ENCODE measurements around the gene OR6Q1.
"Not testable (repeated sequence)": the region's sequence is repeated elsewhere in the genome, so short reads cannot be mapped to it uniquely, and the experiment has no call there.

Gene OR6Q1

DNA sequence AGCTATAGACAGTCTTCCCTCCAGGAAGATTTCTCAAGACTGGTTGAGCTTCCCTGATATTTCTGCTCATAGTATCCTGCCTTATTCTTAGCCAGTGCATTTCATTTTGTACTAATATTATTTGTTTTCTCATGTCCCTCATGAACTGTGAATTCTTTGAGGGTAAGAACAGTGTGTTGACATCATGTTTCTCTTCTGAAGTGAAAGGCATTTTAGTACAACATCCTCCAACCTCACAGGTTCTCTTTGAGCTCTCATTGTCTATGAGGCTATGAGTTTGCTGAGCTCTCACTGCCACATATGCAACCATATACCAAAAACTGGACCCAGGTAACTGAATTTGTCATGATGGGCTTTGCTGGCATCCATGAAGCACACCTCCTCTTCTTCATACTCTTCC is at the start of gene OR6Q1:
TSS of gene OR6Q1 (plus strand) at position 301 of the 400 bp plus-strand sequence. CDS start at position 301, 0 bp downstream.
- no peak for DNase-seq

DNA sequence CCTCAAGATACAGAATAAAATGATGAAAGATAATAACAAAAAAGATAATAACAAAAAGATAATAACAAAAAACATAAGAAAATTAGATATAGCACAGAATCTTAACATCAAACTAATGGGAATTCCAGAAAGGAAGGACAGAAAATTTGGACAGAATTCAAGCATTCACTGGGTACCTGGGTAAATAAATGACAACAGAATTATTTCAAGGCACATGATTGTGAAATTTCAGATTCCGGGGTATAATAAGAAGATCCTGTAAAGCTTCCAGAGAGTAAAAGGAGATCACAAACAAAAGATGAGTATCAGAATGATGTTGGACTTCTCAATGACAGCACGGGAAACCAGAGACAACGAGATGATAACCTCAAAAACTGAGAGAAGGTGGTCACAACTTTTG is 49.2 kb upstream of the OR6Q1 start:
- no peak for DNase-seq

GRCh38 chr11:57982776-57983175 is 48.0 kb upstream of the OR6Q1 start:
- no peak for DNase-seq

- no peak for DNase-seq
Observed at GRCh38 chr11:57983191-57983590, 47.6 kb upstream of the OR6Q1 start.

GRCh38 chr11:57999523-57999922 is 31.2 kb upstream of the OR6Q1 start:
- not testable (repeated sequence) for DNase-seq

DNA sequence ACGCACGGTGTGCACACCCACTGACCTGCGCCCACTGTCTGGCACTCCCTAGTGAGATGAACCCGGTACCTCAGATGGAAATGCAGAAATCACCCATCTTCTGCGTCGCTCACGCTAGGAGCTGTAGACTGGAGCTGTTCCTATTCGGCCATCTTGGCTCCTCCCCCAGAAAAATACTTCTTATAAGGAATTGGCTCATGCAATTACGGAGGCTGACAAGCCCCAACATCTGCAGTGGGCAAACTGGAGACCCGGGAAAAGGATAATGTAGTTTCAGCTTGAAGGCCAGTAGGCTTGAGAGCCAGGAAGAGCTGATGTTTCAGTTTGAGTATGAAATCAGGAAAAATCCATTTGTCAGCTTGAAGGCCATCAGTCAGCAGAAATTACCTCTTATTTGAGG is 30.7 kb upstream of the OR6Q1 start:
- not testable (repeated sequence) for DNase-seq

- DNase-seq = no peak
Observed at GRCh38 chr11:58000699-58001098, 30.1 kb upstream of the OR6Q1 start.

- DNase-seq = no peak
Observed at GRCh38 chr11:58003036-58003435, 27.7 kb upstream of the OR6Q1 start.

DNA sequence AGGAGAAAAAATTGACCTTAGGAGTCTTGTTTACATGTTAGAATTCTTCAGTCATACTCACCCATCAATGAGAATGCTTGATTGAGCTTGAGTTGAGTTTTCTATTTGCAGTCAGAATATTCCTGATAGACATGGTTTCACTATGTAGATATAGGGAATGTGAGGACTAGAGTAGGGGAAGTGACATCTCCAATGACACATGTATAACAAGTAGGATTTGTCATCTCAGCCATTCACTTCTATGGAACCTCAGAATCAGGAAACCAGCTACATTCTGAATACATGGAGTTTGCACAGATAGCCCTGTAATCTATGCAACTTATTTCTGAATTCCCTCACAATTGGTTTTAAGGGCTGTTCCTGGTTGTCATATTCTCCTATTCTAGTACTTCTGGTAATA is 27.2 kb upstream of the OR6Q1 start:
- DNase-seq = no peak

DNA sequence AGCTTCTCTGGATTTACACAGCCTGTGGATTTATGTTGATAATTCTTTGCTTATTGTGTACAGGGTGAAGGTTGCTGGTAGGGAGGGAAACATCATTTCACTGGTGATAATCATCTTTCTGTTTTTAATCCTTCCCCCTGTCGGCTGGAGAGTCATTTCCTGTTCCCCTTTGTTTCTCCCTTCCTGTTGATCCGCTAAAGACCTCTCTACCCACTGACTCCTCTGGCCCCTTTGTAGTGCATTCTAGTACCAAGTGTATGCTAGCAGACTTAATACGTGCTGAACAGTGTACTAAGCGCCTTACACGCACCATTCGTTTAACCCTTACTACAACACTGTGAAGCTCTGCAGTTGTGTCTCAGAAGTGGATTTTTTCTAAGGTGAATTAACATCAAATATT is 26.1 kb upstream of the OR6Q1 start:
- DNase-seq = no peak

DNA sequence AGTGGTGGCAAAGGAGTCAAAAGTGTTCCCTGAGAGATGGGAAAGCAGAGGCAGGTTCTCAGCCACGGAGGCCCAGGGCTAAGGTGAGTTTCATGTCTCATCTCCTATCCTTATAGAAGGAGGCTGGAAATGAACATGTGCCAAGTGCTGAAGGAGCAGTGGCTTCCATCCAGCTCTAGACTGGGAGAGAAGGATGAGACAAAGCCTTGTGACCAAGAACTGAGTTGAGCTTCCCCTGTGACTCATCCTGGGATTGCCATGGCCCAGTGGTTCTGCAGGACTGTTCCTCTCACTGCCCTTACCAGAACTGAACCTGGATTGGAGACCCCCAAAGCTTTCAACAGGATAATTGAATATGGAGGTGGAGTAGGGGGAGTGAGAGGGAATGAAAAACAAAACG is 23.8 kb upstream of the OR6Q1 start:
- DNase-seq = no peak

DNA sequence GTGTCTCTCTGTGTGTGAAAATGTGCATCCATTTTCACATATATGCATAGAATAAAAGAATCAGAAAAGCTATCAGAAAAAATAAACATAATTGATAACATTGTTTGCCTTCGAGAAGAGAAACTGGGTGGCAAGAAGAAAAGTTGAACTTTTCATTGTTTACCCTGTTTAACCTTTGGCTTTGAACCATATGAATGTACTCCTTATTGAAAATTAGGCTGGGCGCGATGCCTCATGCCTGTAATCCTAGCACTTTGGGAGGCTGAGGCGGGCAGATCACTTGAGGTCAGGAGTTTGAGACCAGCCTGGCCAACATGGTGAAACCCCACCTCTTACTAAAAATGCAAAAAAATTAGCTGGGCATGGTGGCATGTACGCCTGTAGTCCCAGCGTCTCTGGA is 19.0 kb upstream of the OR6Q1 start:
- DNase-seq = no peak

DNA sequence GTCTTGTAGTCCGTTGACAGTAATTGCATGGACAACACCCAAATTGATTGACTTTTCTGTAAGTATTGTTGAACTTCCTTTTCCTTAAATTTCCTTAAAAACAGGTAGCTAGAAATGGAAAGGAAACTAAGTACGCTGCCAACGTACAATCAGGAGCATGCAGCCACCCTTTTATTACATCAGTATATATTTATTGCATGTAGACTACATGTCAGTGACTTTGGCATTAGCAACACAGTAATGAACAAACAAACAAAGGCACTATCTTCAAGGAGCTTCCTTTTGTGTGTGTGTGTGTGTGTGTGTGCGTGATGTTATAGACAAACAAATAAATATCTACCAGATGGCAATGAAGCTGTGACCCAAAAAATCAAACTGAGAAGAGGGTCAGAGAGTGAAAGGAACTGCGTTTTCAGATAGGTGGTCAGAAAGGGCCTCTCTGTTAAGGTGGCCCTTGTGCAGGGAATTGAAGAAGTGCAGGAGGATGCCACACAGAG is 7.3 kb upstream of the OR6Q1 start, which contains the start of gene OR9Q1:
TSS of gene OR9Q1 (plus strand) at position 447 of the 497 bp plus-strand sequence. CDS start 155,564 bp downstream, outside the sequence.
- DNase-seq = no peak

DNA sequence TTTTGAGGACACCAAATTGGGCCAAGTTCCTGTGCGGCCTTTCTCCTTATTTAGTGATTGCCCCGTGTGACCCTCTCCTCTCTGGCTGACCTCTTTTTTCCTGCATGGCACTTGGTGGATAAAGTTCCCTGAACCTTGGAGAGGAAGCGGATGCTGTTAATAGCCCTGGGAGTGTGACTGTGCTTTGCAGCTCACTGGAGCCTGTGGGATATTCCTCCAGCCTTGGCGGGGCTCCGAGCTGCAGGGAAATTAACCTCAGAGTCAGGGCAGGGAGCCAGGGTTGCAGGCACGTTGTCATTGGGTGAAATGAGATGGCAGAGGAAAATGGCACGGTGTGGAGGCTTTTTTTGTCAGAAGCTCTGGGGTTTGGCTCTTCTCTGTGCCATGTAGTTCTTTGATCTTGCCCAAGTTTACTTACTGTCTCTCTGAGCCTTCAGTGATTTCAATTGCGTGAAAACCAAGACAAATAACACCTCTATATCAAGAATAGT is 6.1 kb upstream of the OR6Q1 start:
- DNase-seq = peak; percentile 58

DNA sequence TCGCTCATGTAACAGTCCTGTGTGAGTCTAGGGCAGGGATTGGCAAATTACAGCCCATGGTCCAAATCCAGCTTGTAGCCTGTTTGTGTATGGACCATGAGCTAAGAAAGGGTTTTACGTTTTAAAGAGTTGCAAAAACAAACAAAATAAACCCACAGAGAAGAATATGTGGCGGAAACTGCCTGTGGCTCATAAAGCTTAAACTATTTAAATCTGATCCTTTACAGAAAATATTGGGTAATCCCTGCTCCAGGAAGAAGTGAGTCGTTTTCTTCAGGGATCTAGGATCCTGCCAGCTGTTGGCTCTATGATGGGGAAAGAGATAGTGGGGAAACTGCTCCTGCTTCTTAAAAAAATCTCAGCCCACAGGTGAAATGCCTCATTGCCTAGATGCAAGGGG is 3.4 kb upstream of the OR6Q1 start:
- no peak for DNase-seq

DNA sequence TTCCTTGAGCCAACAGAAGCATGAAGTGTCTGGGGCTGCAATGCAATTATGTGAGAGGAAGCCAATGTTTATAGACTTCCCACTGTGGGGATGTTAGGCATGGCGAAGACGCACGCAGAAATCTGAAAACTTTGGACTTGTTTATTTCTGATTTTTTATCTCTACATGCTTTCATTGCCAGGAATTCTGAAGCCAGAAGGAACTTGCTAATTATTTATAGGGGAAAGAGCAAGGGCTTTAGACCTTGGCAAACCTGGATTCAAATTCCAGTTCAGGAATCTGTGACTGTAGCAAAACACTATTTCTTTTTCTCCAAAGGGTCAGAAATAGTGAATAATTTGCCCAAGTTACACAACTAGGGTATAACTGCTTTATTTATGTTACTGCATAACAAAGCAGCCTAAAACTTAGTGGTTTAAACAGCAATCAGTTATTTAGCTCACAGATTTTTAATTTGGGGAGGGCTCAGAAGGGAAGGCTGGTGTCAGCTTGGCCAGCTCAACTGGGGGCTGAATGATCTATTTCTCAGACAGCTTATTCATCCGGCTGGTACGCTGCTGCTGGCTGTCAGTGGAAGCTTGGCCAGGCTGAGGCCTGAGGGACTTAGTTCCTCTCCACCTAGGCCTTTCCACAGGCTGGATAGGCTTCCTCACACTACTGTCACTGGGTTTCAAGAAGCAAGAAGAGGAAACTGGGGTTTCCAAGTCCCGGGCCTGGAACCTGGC is 1.9 kb upstream of the OR6Q1 start:
- DNase-seq = no peak

DNA sequence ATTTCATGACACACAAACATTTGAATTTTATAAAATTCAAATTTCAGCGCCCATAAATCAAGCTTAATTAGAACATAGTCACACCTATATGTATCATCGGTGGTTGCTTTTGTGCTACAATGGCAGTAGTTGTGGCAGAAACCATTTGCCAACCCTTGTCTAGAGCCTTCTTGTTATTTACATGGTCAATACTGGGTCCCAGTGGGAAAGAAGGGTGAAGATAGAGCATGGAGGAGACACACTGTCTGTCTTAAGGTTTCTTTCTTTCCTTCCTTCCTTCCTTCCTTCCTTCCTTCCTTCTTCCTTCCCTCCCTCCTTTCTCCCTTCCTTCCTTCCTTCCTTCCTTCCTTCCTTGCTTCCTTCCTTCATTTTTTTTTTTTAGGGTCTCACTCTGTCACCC is 3.7 kb downstream of the OR6Q1 start:
- no peak for DNase-seq

DNA sequence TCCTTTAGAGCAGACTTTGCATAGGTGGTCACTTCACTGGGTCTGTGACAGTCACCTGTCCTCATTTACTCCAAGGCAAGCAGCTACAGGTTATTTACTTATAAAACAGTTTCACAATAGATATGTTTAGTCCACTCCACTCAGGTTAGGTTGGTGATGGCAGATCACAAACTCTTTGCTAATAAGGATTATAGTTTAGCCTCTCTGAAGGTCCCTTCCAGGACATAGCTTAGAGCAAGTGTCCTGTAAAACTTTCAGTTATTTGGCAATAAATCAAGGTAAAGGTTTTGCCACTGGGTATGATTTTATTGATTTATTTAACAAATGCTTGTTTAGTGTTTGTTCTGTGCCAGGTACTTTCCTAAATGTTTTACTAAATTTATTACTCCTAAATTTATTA is 8.8 kb downstream of the OR6Q1 start:
- DNase-seq = no peak

GRCh38 chr11:58043379-58043778 is 12.6 kb downstream of the OR6Q1 start:
- no peak for DNase-seq

- no peak for DNase-seq
Observed at GRCh38 chr11:58046231-58046630, 15.5 kb downstream of the OR6Q1 start.

DNA sequence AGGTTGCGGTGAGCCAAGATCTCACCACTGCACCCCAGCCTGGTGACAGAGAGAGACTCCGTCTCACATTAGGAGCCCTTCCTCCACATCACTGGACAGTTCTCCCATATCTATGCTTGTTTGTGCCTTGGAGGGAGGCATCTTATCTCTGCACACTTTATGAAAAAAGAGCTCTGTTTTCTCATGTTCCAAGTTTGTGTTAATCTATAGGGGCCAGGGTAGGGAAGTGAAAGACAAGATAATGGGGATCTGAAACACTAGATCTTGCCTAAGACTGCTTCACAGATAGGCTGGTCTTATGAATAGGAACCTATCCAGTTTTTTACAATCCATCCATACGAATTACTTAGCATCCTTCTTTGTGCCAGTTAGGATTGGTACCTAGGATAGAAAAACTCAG is 17.1 kb downstream of the OR6Q1 start:
- DNase-seq = no peak

DNA sequence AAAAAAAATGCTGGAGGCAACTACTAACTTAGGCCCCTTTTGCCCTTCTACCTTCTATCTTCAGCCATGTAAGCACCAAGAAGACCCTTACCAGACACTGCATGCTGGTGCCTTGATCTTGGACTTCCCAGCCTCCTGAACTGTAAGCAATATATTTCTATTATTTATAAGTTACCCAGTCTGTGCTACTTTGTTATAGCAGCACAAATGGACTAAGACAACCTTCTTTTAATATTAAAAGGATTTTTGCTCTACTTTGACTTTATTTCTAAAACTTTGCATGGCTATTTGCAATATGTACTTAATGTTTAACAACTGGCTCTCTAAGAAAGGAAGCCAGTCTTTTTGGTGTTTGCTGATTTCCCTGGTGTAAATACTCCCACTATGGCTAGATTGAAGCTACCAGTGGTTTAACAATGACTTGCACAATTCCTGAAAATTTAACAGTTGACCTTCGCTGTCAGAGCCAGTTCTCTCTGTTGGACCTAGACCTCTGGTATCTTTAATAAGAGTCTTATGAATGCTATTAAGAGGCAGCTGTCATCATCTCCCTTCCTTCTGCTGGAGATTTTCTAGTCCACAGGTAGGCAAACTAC is 25.2 kb downstream of the OR6Q1 start:
- DNase-seq = no peak

DNA sequence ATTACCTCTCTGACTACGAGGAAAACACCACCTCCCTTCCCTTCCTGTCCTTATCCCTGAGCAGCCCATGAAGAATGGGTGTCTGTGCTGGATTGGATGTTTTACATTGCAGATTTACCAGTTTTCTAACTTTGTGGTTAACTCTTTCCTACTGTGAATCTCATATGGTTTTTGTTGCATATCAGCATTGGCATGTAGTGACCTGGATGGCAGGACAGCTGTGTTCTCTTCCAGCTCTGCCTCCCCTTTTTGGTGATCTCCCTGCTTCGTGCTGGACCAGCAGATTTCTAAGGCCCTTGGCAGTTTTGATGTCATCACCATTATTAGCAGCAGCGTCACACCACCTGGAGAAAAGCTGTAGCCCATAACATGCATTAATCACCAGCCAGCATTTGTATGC is 26.7 kb downstream of the OR6Q1 start:
- DNase-seq = no peak

DNA sequence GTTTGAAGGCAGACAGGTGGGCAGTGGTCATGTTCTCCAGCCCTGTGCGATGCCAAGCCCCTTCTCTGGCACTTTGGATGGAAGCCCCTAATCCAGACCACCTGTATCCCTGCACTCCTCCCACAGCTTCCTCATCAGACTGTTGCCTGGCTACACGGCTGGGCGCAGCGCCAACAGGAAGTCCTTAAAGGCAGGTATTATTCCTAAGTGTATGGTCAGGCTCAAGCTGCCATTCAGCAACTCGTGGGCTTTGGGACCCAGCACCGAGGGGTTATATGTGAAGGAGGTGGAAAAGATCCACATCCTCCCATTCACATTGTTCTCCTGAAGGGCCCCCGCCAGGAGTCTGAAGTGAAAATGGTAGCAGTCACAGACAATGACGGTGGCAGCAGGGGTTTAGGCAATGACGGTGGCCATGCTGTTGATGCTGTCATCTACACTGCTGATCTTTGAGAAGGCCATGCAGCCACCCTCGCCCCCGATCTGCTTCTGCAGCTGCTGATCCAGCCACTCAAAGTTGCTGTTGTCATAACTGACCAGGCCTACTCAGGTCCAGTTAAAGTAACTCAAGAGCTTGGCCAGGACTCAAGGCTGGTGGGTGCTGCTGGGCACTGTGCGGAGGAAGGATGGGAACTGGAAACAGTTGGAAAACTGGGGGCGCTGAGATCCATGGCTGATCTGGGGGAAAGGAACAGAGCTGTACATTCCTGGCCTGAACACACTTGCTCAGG is 27.7 kb downstream of the OR6Q1 start:
- no peak for DNase-seq

Data from left hindlimb (tissue), 1 donor.